ENCODE results near the gene GHRH.

GHRH gene

GRCh38 chr20:37305079-37305478 lies 43.5 kb upstream of the GHRH start:
- no peak overlapping the region for H3K4me3 ChIP-seq (replicated peaks in 1 of 2; ENCODE audit: low read depth in 2 of 2, low read length in 2 of 2)
- no peak for TF ChIP-seq CTCF (IDR thresholded peaks at IDR 0.05; ENCODE audit: low read depth, low read length)
- no peak for DNase-seq (ENCODE audit: low read depth in 2 of 2)

GRCh38 chr20:37303637-37304036 lies 42.0 kb upstream of the GHRH start:
- DNase-seq (ENCODE audit: low read depth in 2 of 2) = no peak
- TF ChIP-seq CTCF (IDR thresholded peaks at IDR 0.05; ENCODE audit: low read depth, low read length) = no peak
- H3K4me3 ChIP-seq (replicated peaks in 1 of 2; ENCODE audit: low read depth in 2 of 2, low read length in 2 of 2) = no peak overlapping the region

GRCh38 chr20:37302981-37303380 lies 41.4 kb upstream of the GHRH start:
- no peak for DNase-seq (ENCODE audit: low read depth in 2 of 2)
- no peak for TF ChIP-seq CTCF (IDR thresholded peaks at IDR 0.05; ENCODE audit: low read depth, low read length)
- H3K4me3 ChIP-seq (replicated peaks in 1 of 2; ENCODE audit: low read depth in 2 of 2, low read length in 2 of 2) = no peak overlapping the region

- no peak for TF ChIP-seq CTCF (IDR thresholded peaks at IDR 0.05; ENCODE audit: low read depth, low read length)
- no peak for DNase-seq (ENCODE audit: low read depth in 2 of 2)
These were observed 39.9 kb upstream of the GHRH start for GRCh38 chr20:37301558-37301957.

GRCh38 chr20:37301120-37301519 lies 39.5 kb upstream of the GHRH start:
- TF ChIP-seq CTCF (IDR thresholded peaks at IDR 0.05; ENCODE audit: low read depth, low read length) = no peak
- no peak for DNase-seq (ENCODE audit: low read depth in 2 of 2)
- no peak overlapping the region for H3K4me3 ChIP-seq (replicated peaks in 1 of 2; ENCODE audit: low read depth in 2 of 2, low read length in 2 of 2)

More at GRCh38 chr20:37301558-37301957, 39.9 kb upstream of the GHRH start:
- no peak overlapping the region for H3K4me3 ChIP-seq (replicated peaks in 1 of 2; ENCODE audit: low read depth in 2 of 2, low read length in 2 of 2)

- no peak overlapping the region for H3K4me3 ChIP-seq (replicated peaks in 1 of 2; ENCODE audit: low read depth in 2 of 2, low read length in 2 of 2)
- no peak for TF ChIP-seq CTCF (IDR thresholded peaks at IDR 0.05; ENCODE audit: low read depth, low read length)
- DNase-seq (ENCODE audit: low read depth in 2 of 2) = peak; percentile 26 to 62
These were observed 38.3 kb upstream of the GHRH start for GRCh38 chr20:37299718-37300528.

Data from cardiac fibroblast (primary cell).